Body of pancreas (tissue), 4 donors: ENCODE measurements around the gene GSTO2. TPM values are rescaled to one million over a fixed set of nuclear protein-coding genes. Genes with fewer than 3 reads are reported as not detected.

Experiments used
- ATAC-seq: fragments of 150-250 bp; one replicate; pipeline ENCODE4 v1.9.1; 2016
- DNase-seq, 4 donors: peaks; one replicate each; pipeline ENCODE4 v3.0.0-alpha.2; 2019
- H3K27ac ChIP-seq, 4 donors: fragments of 200-600 bp; sonication (generic); 1 replicate in 3 of 4; 2 replicates in 1 of 4; pipeline versions ENCODE4 v1.5.1 to v1.6.1; 2016 to 2019; ENCODE audit warnings: mild to moderate bottlenecking in 1 of 4, mixed read lengths in 1 of 4, moderate library complexity in 1 of 4
- H3K27me3 ChIP-seq, 2 donors: fragments of 200-600 bp; sonication (generic); one replicate each; pipeline ENCODE4 v1.6.0; 2016; ENCODE audit warnings: mild to moderate bottlenecking in 1 of 2
- H3K36me3 ChIP-seq, 2 donors: fragments of 200-600 bp; sonication (generic); replicated peaks in 1 of 2; 2 replicates each; pipeline ENCODE4 v1.5.1; 2016; ENCODE audit warnings: low read depth in 2 of 2; ENCODE audit not compliant: insufficient read depth in 1 of 2
- H3K4me1 ChIP-seq: fragments of 200-600 bp; sonication (generic); one replicate; pipeline ENCODE4 v1.6.0; 2016
- H3K4me3 ChIP-seq, 2 donors: fragments of 200-600 bp; sonication (generic); 1 replicate in 1 of 2; 2 replicates in 1 of 2; pipeline ENCODE4 v1.5.1; 2016 to 2019
- H3K9me3 ChIP-seq, 3 donors: fragments of 200-600 bp; sonication (generic); 1 replicate in 2 of 3; 2 replicates in 1 of 3; pipeline ENCODE4 v1.5.1; 2016
- POLR2A ChIP-seq, 3 donors: fragments of 450-650 bp; IDR thresholded peaks; one replicate each; pipeline ENCODE4 v1.6.1; 2016; ENCODE audit warnings: antibody characterized with exemption in 3 of 3, mild to moderate bottlenecking in 2 of 3
- WGBS, 2 donors: methylation state at CpG; one replicate each; pipeline ENCODE4 v1.1.5; 2017; 5-methylcytosine and 5-hydroxymethylcytosine counted together
- intact Hi-C: fragments of 100-400 bp; cut with DNase I; formaldehyde crosslinking; loops from one replicate; pipeline ENCODE4 v1.15.1; 2023
- total RNA-seq, 2 donors: library from RNA; depleted of rRNA; stranded (reverse); fragments of >200 nt; gene quantifications; one replicate each; pipeline ENCODE4 v1.1.0, GENCODE V29; 2016
- TF ChIP-seq, protein P1 (sequence below), 7 experiments: fragments of 450-650 bp in 4 of 7; fragments of 200-600 bp in 3 of 7; sonication (generic) in 3 of 7; IDR thresholded peaks; one replicate each; pipeline ENCODE4 v1.5.1; 2016 to 2019; ENCODE audit warnings: antibody characterized with exemption in 7 of 7

The GSTO2 gene
- total RNA-seq, 2 donors from 2014 or later: 9.6 to 26.5 TPM

DNA sequence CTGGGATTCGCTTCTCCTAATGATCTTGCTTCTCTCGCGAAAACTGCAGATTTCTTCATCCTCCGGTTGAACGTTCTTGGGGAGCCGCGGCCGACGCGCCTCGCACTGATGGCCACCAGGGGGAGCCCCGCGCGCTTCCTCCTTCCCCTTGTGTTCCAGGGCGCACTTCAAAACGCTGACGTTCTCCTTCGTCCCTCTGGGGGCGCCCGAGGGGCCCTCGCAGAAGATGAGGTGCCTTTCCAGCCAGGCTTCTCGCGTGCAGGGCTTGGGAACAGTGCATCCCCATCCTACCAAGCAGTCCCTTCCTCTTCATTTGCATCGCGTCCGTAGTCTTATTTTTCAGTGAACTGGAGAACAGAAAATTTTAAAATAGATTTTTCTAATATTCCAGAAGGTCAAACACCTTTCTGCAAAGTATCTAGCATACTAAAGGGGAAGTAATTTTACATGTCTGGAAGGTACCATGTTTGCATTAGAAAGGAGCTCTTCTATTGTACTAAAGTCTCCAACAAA is 22.5 kb downstream of the GSTO2 start:
- DNase-seq (peak; percentile 89 to 92 (median 89)), ATAC-seq (peak; percentile 99)
- intact Hi-C loops: loop anchor here (5.0 kb wide), 1 partner anchor 56 kb away; no protein-coding TSS in a partner anchor
- Histone ChIP-seq H3K9me3 (no peaks in the 10 kb centered on the region), H3K4me1 (peaks cover 8% of the 10 kb centered on the region), H3K4me3 (no peak overlapping the region), H3K36me3 (no peaks in the 10 kb centered on the region), H3K27ac (no peak overlapping the region), H3K27me3 (no peaks in the 10 kb centered on the region)
- TF ChIP-seq, protein P1, sequence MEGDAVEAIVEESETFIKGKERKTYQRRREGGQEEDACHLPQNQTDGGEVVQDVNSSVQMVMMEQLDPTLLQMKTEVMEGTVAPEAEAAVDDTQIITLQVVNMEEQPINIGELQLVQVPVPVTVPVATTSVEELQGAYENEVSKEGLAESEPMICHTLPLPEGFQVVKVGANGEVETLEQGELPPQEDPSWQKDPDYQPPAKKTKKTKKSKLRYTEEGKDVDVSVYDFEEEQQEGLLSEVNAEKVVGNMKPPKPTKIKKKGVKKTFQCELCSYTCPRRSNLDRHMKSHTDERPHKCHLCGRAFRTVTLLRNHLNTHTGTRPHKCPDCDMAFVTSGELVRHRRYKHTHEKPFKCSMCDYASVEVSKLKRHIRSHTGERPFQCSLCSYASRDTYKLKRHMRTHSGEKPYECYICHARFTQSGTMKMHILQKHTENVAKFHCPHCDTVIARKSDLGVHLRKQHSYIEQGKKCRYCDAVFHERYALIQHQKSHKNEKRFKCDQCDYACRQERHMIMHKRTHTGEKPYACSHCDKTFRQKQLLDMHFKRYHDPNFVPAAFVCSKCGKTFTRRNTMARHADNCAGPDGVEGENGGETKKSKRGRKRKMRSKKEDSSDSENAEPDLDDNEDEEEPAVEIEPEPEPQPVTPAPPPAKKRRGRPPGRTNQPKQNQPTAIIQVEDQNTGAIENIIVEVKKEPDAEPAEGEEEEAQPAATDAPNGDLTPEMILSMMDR (IDR thresholded peaks at IDR 0.05): peak; percentile 98 to 100 (median 99)
- no peak for TF ChIP-seq POLR2A (IDR thresholded peaks at IDR 0.05)
- WGBS, 2 donors: 3 to 4% methylated on average over 11 to 26 of the region's 26 CpGs

DNA sequence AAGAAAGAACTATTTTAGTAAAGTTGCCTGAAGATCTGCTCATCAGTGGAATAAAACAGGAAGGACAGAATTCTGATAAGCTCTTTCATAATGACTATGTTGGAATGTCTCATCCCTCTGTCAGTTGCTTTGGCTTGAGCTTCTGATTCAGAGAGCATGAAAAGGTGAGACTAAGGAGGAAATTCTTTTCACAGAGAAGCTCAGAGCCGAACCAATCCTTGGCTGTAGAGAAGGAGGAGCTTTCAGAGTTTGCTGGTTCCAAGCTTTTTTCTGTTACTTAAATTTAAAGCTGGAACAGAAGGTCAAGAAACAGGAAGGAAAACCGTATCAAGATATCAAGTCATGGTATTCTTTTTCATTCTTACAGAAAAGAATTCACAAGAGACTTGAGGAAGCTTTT is 24.0 kb downstream of the GSTO2 start:
- Histone ChIP-seq H3K4me3 (no peak overlapping the region), H3K36me3 (no peaks in the 10 kb centered on the region), H3K4me1 (peaks cover 8% of the 10 kb centered on the region), H3K27ac (no peak overlapping the region), H3K27me3 (no peaks in the 10 kb centered on the region), H3K9me3 (no peaks in the 10 kb centered on the region)
- intact Hi-C loops: loop anchor here (5.0 kb wide), 1 partner anchor 54 kb away; no protein-coding TSS in a partner anchor
- TF ChIP-seq, protein P1 (IDR thresholded peaks at IDR 0.05): no peak
- no peak for TF ChIP-seq POLR2A (IDR thresholded peaks at IDR 0.05)
- WGBS, 2 donors: 53 to 61% methylated on average over 2 of the region's 2 CpGs
- ATAC-seq (no peak), DNase-seq (no peak)

DNA sequence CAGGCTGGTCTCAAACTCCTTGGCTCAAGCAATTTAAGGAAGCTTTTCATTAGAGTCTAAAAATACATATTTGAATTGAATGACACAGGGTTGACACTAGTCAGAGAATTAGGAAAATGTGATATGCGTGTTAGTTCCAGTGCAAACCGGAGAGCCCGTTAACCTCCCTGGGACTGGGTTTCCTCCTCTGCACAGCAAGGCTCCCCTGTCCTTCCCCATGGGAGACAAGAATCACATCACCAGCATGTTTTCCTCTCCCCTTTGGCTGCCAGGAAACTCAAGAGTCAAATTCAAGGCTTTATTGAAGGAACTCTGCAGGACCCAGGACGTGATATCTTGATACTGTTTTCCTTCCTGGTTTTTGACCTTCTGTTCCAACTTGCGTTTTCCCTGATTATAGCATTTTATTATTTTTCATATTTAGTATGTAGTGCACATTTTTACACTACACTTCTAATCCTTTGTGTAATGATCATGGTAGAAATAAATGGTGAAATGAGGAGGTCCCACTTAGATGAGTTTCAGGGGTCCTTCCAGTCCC is 24.9 kb downstream of the GSTO2 start:
- no peak for DNase-seq
- TF ChIP-seq, protein P1 (IDR thresholded peaks at IDR 0.05): no peak
- TF ChIP-seq POLR2A (IDR thresholded peaks at IDR 0.05): no peak
- Histone ChIP-seq H3K27me3 (no peaks in the 10 kb centered on the region), H3K27ac (no peak overlapping the region), H3K36me3 (no peaks in the 10 kb centered on the region), H3K4me1 (peaks cover 8% of the 10 kb centered on the region), H3K9me3 (no peaks in the 10 kb centered on the region), H3K4me3 (no peak overlapping the region)
- WGBS, 2 donors: 84 to 87% methylated on average over 5 of the region's 5 CpGs
- ATAC-seq: no peak
- intact Hi-C loops: loop anchor here (5.0 kb wide), 1 partner anchor 53 kb away; no protein-coding TSS in a partner anchor

DNA sequence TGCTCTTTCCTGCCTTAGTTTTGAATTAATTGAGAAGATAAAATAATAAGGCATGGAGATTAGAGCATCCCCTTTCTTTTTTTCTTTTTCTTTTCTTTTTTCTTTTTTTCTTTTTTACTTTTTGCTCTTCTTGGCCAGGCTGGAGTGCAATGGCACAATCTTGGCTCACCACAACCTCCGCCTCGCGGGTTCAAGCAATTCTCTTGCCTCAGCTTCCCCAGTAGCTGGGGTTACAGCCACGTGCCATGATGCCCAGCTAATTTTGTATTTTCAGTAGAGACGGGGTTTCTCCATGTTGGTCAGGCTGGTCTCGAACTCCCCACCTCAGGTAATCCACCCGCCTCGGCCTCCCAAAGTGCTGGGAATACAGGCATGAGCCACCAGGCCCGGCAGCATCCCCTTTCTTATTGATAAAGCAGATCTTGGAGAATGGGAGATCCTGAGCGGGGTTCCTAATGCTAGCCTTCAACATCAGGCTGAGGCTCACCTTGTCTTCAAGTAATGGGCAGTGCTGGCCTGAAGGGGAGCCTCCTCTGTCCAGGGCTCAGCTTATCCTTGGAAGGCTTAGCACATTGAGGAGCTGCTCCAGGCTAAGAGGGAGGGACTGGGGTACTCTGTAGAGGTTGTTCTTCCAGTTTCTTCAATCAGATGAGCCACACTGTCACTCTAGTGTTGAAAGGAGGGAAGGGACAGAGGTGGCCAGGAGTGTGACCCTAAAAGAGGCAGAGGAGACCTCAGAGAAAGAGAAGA is 27.9 kb downstream of the GSTO2 start:
- Histone ChIP-seq H3K27ac (no peak overlapping the region), H3K4me1 (peaks cover 9% of the 10 kb centered on the region), H3K36me3 (no peaks in the 10 kb centered on the region), H3K27me3 (no peaks in the 10 kb centered on the region), H3K4me3 (no peak overlapping the region), H3K9me3 (no peaks in the 10 kb centered on the region)
- intact Hi-C loops: no loop called here
- no peak for DNase-seq
- TF ChIP-seq POLR2A (IDR thresholded peaks at IDR 0.05): no peak
- TF ChIP-seq, protein P1 (IDR thresholded peaks at IDR 0.05): no peak
- 92 to 94% methylated on average over 9 to 10 of the region's 10 CpGs for WGBS, 2 donors
- no peak for ATAC-seq
